ENCODE measurements around the gene KIF1B.

Gene KIF1B

GRCh38 chr1:10209905-10210810 lies at the start of gene KIF1B:
Gene KIF1B (plus strand): TSS chr1:10210570. CDS start chr1:10232329, 21,759 bp downstream.
- DNase-seq (ENCODE audit: low read depth in 2 of 2): peak; percentile 93

GRCh38 chr1:10160907-10161490 lies 49.4 kb upstream of the KIF1B start:
- DNase-seq (ENCODE audit: low read depth in 2 of 2): no peak

- DNase-seq (ENCODE audit: low read depth in 2 of 2): no peak
Observed at GRCh38 chr1:10161541-10162290, 48.7 kb upstream of the KIF1B start.

GRCh38 chr1:10168912-10169514 lies 41.4 kb upstream of the KIF1B start:
- DNase-seq (ENCODE audit: low read depth in 2 of 2): no peak

GRCh38 chr1:10170239-10170574 lies 40.2 kb upstream of the KIF1B start:
- DNase-seq (ENCODE audit: low read depth in 2 of 2): no peak

GRCh38 chr1:10171105-10171767 lies 39.1 kb upstream of the KIF1B start:
- DNase-seq (ENCODE audit: low read depth in 2 of 2): no peak

GRCh38 chr1:10171995-10172669 lies 38.2 kb upstream of the KIF1B start:
- no peak for DNase-seq (ENCODE audit: low read depth in 2 of 2)

GRCh38 chr1:10173582-10173981 lies 36.8 kb upstream of the KIF1B start:
- no peak for DNase-seq (ENCODE audit: low read depth in 2 of 2)

GRCh38 chr1:10177876-10178275 lies 32.5 kb upstream of the KIF1B start:
- DNase-seq (ENCODE audit: low read depth in 2 of 2): no peak

- no peak for DNase-seq (ENCODE audit: low read depth in 2 of 2)
Observed at GRCh38 chr1:10178597-10179405, 31.6 kb upstream of the KIF1B start.

- no peak for DNase-seq (ENCODE audit: low read depth in 2 of 2)
Observed at GRCh38 chr1:10179406-10180091, 30.8 kb upstream of the KIF1B start.

- no peak for DNase-seq (ENCODE audit: low read depth in 2 of 2)
Observed at GRCh38 chr1:10181154-10181553, 29.2 kb upstream of the KIF1B start.

- DNase-seq (ENCODE audit: low read depth in 2 of 2): no peak
Observed at GRCh38 chr1:10185759-10186158, 24.6 kb upstream of the KIF1B start.

GRCh38 chr1:10186331-10187025 lies 23.9 kb upstream of the KIF1B start:
- no peak for DNase-seq (ENCODE audit: low read depth in 2 of 2)

GRCh38 chr1:10187026-10187334 lies 23.4 kb upstream of the KIF1B start:
- DNase-seq (ENCODE audit: low read depth in 2 of 2): no peak

GRCh38 chr1:10188133-10188650 lies 22.2 kb upstream of the KIF1B start:
- DNase-seq (ENCODE audit: low read depth in 2 of 2): no peak

GRCh38 chr1:10189659-10190058 lies 20.7 kb upstream of the KIF1B start:
- no peak for DNase-seq (ENCODE audit: low read depth in 2 of 2)

- DNase-seq (ENCODE audit: low read depth in 2 of 2): no peak
Observed at GRCh38 chr1:10192263-10192662, 18.1 kb upstream of the KIF1B start.

- no peak for DNase-seq (ENCODE audit: low read depth in 2 of 2)
Observed at GRCh38 chr1:10193288-10193687, 17.1 kb upstream of the KIF1B start.

Measured in stimulated activated CD4-positive, alpha-beta T cell treated with anti-CD3 and anti-CD28 coated beads, Interleukin-1b, Interleukin-23, amount 100 ng/mL, for 1 hour (primary cell).